ACC112 (cell line): ENCODE measurements around the gene ROBO1.

ENCODE experiments used
- H2AFZ ChIP-seq: fragments of 200-600 bp; sonication (generic); one replicate; pipeline ENCODE4 v1.6.0; 2017; ENCODE audit warnings: antibody characterized with exemption, low read length; ENCODE audit not compliant: unreplicated experiment
- H3K27ac ChIP-seq: fragments of 200-600 bp; sonication (generic); 2 replicates; pipeline ENCODE4 v1.5.1; 2014; ENCODE audit warnings: low read depth, mild to moderate bottlenecking, antibody characterized with exemption, low read length, moderate library complexity
- H3K27me3 ChIP-seq: fragments of 200-600 bp; sonication (generic); 2 replicates; pipeline ENCODE4 v1.6.1; 2014; ENCODE audit warnings: mild to moderate bottlenecking, antibody characterized with exemption, low read length, moderate library complexity, mixed read lengths; ENCODE audit not compliant: insufficient read depth
- H3K36me3 ChIP-seq: fragments of 200-600 bp; sonication (generic); 2 replicates; pipeline ENCODE4 v1.6.1; 2016; ENCODE audit warnings: mild to moderate bottlenecking, antibody characterized with exemption, low read length, moderate library complexity, mixed read lengths; ENCODE audit not compliant: insufficient read depth
- H3K4me1 ChIP-seq: fragments of 200-600 bp; sonication (generic); one replicate; pipeline ENCODE4 v1.6.1; 2016; ENCODE audit warnings: low read length, mixed read lengths; ENCODE audit not compliant: insufficient read depth, unreplicated experiment, control insufficient read depth
- H3K4me3 ChIP-seq: fragments of 200-600 bp; sonication (generic); 2 replicates; pipeline ENCODE4 v1.5.1; 2014; ENCODE audit warnings: mild to moderate bottlenecking, low read depth, low read length
- H3K79me2 ChIP-seq: fragments of 200-600 bp; sonication (generic); one replicate; pipeline ENCODE4 v1.6.0; 2016; ENCODE audit warnings: low read length; ENCODE audit not compliant: control insufficient read depth, unreplicated experiment, insufficient read depth

ROBO1 gene

DNA sequence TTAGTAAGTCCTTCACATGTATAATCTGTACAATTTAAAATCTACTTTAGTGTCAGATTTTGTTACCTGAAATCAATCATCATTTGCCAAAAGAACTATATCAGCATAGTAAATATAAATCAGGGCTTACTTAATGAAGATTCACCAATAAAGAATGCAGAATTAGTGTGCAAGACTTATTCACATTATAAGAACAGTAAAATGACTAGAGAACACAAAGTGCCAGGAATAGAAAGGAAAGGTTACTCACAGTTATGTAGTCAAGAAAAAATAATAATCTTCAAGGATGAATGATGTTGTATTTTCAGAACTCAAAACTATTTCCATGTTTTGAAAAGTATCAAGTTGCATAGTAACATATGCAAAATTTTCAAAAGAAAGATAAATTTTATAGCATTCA, 891.9 kb downstream of the ROBO1 start:
- H3K4me3 ChIP-seq: peak overlapping the region; percentile 61
- H3K4me1 ChIP-seq: peaks cover 71% of the 10 kb centered on the region
- peak overlapping the region; percentile 73 for H3K27ac ChIP-seq
- no peaks in the 10 kb centered on the region for H3K27me3 ChIP-seq
- H3K36me3 ChIP-seq: no peaks in the 10 kb centered on the region
- H2AFZ ChIP-seq: no peak overlapping the region
- peaks cover 9% of the 10 kb centered on the region for H3K79me2 ChIP-seq

DNA sequence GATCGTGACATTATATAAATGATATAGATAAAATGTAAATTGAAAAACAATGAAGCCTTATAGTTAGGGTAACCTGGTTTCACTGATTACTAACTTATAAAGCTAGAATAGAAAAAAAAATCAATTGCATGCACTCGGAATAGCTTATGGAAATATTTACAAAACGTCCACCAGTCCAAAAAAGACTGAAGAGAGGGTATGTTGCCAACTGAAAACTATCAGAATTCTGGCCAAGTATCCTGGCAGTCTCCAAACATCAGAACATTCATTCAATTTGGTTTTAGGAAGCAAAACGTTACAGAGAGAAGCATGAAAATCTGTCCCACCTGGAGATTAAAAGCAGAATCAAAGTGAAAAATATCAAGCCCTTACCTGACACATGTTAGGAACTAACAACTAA, 892.4 kb downstream of the ROBO1 start:
- H2AFZ ChIP-seq: no peak overlapping the region
- H3K27me3 ChIP-seq: no peaks in the 10 kb centered on the region
- H3K36me3 ChIP-seq: no peaks in the 10 kb centered on the region
- H3K79me2 ChIP-seq: peaks cover 9% of the 10 kb centered on the region
- H3K27ac ChIP-seq: peak overlapping the region; percentile 73
- H3K4me1 ChIP-seq: peaks cover 75% of the 10 kb centered on the region
- H3K4me3 ChIP-seq: peak overlapping the region; percentile 61

DNA sequence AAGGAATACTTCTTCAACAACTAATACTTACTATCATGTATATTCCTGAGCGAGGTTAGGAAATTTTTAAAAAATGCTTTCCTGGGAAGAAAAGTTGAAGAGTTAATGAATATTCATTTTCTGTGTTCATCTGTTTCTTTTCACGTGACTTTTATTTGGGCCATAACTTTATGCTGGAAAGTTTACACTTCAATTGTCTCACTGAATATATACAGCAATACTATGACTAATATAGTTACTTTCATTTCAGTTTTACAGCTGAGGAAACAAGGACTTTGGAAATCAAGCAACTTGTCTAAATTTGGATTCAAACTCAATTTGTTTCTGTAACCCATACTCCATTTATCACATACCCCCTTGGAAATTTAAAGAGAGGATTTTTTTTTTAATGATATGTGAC, 894.2 kb downstream of the ROBO1 start:
- Histone ChIP-seq H3K36me3 (no peaks in the 10 kb centered on the region), H2AFZ (no peak overlapping the region), H3K27me3 (no peaks in the 10 kb centered on the region), H3K79me2 (peaks cover 4% of the 10 kb centered on the region), H3K4me1 (peaks cover 65% of the 10 kb centered on the region), H3K27ac (peak overlapping the region; percentile 28; the same call in 1 of the 2 replicates), H3K4me3 (peak overlapping the region; percentile 26)

DNA sequence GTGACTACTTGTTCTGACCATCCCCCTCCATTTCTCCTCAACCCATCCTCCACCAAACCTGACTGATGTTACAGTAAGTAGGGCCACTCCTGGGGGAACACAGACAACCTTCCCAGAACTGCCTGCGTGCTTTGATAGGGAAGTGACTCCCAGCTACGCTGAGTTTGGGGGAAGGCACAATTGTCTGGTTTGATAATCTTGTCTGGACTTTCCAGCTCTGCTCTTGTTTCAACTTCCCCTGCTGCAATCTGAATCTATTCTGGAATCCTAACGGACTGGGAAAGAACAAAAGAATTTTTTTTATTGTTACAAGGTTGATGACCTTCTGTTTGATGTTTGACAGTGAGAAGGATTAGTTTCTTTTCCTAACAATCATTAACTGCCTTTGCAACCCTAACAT, 895.6 kb downstream of the ROBO1 start:
- Histone ChIP-seq H2AFZ (peak overlapping the region; percentile 36), H3K27ac (peak overlapping the region; percentile 39), H3K27me3 (no peaks in the 10 kb centered on the region), H3K4me3 (peak overlapping the region; percentile 26; the same call in 1 of the 2 replicates), H3K36me3 (no peaks in the 10 kb centered on the region), H3K4me1 (peaks cover 65% of the 10 kb centered on the region), H3K79me2 (peaks cover 4% of the 10 kb centered on the region)

DNA sequence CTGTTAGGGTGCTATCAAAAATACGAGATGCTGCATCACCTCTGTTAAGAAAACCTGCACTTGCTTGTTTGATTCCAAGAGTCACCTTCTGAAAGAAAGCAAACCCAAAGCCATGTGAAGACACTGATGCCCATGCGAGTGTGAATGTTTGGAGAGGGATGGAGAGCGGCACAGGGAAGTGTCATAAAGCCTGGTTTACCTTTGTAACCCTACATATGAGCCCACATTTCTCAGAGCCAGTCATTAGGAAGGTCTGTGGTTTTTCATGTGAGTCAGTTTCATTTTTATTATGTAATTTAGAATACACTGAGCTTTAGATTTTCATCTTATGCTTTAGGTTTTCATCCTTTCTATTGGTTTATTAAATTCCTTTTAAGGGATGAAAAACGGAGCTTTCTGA, 896.8 kb downstream of the ROBO1 start:
- Histone ChIP-seq H3K36me3 (no peaks in the 10 kb centered on the region), H3K27ac (no peak overlapping the region), H3K4me3 (no peak overlapping the region), H3K27me3 (no peaks in the 10 kb centered on the region), H3K79me2 (peaks cover 4% of the 10 kb centered on the region), H3K4me1 (peaks cover 60% of the 10 kb centered on the region), H2AFZ (no peak overlapping the region)

DNA sequence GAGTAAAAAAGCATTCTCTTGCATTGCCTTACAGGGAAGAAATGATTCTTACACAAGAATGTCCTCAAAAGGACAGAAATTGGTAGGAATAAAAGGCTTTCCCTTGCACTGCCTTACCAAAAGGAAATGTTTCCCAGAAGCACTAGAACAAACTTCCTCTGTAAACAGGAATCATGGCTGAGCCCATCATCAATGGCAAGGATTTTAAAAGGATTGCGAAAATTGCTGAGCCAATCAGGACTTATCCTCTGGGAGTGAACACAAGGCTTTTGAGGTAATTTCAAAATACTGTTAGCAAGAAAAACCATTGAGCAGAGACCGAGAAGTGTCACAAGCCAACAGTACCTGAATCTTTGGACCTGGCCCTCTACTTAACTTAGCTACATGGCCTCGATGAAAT, 897.3 kb downstream of the ROBO1 start:
- peaks cover 54% of the 10 kb centered on the region for H3K4me1 ChIP-seq
- no peak overlapping the region for H3K4me3 ChIP-seq
- H3K79me2 ChIP-seq: peaks cover 4% of the 10 kb centered on the region
- no peak overlapping the region for H3K27ac ChIP-seq
- H2AFZ ChIP-seq: no peak overlapping the region
- H3K36me3 ChIP-seq: no peaks in the 10 kb centered on the region
- no peaks in the 10 kb centered on the region for H3K27me3 ChIP-seq

DNA sequence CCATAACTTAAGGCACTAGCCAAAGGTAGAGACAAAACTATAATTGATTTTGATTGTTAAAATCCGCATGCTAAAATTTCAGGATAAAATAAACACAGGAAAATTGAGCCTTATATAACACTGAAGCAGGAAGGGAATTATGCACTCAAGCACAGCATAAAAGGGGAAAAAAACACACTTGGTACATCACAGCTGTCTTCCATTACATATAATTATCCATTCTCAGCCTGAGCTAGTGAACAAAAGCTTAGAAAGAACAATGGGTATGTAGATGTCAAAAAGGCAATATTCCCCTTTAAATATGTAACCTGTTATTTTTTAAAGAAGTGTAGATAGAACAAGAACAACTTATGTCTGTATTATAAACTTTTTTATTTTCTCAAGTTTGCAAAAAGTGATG, 899.2 kb downstream of the ROBO1 start:
- Histone ChIP-seq H2AFZ (no peak overlapping the region), H3K27me3 (no peaks in the 10 kb centered on the region), H3K79me2 (peaks cover 4% of the 10 kb centered on the region), H3K27ac (peak overlapping the region; percentile 7; the same call in 1 of the 2 replicates), H3K4me1 (peaks cover 48% of the 10 kb centered on the region), H3K36me3 (no peaks in the 10 kb centered on the region), H3K4me3 (no peak overlapping the region)

DNA sequence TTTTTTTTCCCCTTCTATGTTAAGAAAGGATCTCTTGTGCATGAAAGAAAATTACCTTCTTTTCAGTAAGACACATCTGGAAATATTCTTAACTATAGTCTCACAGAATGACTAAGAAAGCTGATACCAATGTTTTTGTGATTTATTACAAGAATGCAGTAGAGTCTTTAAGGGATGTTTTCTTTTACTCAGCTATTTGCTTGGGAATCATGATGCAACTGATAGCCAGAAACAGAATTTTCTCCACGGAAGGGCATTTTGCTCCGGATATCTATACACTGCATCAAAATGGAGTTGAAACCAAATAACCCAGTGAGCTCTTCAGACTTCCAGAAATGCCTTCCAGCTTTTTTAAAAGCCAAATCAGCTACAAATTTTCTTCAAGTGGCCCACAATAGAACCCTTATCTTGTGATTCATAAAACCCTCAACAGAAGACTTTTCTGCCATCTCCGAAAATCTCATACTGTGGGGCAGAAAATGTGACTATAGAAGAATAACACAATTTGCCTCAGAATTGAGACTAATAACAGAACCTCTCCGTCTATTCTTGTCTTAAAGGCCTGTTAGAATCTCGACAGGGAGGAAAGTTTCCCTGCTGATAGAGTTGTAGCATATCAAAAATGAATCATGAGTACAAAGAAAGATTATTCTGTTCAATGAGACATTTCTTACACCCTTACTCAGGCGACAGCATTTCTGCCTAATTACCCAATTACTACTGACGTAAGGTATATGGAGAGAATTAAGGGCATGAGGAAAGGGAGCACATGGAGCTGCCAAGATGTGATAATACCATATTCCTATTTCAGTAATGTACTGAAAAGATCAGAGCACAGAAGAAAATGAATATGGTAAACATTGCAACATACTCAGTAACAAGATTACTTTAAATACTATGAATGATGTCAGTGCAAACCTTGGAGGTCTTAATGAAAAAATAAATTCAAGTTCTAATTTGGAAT, 900.1 kb downstream of the ROBO1 start:
- Histone ChIP-seq H3K4me1 (peaks cover 41% of the 10 kb centered on the region), H3K27me3 (no peaks in the 10 kb centered on the region), H3K79me2 (no peaks in the 10 kb centered on the region), H2AFZ (peak overlapping the region; percentile 5), H3K27ac (peak overlapping the region; percentile 60), H3K4me3 (peak overlapping the region; percentile 59), H3K36me3 (no peaks in the 10 kb centered on the region)

DNA sequence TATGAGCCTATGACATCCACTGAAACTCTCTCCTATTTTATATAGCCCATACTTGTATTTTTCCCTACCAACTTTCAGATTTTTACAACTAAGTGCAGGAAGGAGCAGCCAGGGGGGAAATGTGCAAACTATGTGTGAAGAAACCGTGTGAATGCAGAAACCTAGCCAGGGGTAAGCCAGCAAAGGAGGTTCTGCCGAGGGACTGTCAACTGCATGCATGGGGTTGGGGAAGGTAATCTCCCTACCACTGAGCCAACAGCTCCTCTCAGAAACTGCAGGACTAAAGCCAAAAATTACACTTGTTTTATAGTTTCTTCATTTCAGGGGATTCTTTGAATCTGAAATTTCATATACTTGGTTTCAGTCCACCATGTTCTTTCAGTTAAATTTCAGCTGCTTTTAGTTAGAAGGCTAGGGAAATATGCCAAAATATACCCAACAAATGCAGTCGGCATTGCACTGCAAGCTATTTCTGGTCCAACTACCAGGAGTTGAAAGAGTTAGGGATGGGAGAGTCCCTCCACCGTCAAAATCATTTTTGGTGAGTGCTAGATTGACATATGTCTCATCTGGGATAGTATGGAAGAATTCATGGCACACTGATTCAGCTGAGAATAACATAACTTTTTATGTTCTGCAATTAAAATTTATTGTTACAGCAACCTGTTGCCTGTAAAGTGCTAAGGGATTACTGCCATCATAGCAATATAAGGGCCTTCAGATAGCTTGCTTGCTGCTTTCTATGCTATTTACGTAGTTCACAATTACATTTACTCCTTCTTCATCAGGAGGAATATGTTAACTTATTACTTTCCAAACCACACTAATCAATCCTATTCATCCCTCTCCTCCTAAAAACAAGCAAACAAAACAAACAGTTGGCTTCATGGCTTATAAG, 904.2 kb downstream of the ROBO1 start:
- no peaks in the 10 kb centered on the region for H3K36me3 ChIP-seq
- no peak overlapping the region for H2AFZ ChIP-seq
- H3K4me1 ChIP-seq: peaks cover 18% of the 10 kb centered on the region
- H3K79me2 ChIP-seq: no peaks in the 10 kb centered on the region
- H3K27me3 ChIP-seq: no peaks in the 10 kb centered on the region
- no peak overlapping the region for H3K27ac ChIP-seq
- H3K4me3 ChIP-seq: no peak overlapping the region

DNA sequence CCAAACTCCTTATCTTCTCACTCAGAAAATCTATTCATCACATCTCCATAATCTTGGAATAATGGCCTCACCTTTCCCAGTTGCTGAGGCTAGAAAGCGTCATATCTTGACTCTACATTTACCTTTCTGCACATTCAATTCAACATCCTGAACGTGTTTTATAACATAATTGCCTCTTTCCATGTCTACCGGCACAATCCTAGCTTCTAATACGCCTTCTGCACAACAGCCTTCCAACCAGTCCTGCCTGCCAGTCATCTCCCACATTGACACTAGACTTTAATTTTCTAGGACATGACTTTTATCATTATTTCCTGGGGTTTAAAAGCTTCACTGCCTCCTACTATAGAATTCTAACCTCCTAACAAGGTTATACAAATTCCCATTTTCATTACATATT, 906.6 kb downstream of the ROBO1 start:
- H3K36me3 ChIP-seq: no peaks in the 10 kb centered on the region
- no peaks in the 10 kb centered on the region for H3K27me3 ChIP-seq
- H3K4me3 ChIP-seq: no peak overlapping the region
- no peak overlapping the region for H3K27ac ChIP-seq
- H2AFZ ChIP-seq: no peak overlapping the region
- H3K4me1 ChIP-seq: peaks cover 17% of the 10 kb centered on the region
- H3K79me2 ChIP-seq: peaks cover 3% of the 10 kb centered on the region
